HepG2 (cell line): ENCODE results near the gene KDM5C. TPM values are rescaled to one million over a fixed set of nuclear protein-coding genes. Genes with fewer than 3 reads are reported as not detected.

ENCODE experiments used
- BHLHE40 ChIP-seq: IDR thresholded peaks from 2 replicates; pipeline ENCODE4 v1.6.1; 2011; ENCODE audit warnings: low read length, improper control_type of control experiment
- DPF2 ChIP-seq: sonication (generic); formaldehyde crosslinking; IDR thresholded peaks from 2 replicates; pipeline ENCODE4 v1.4.0; 2020; ENCODE audit warnings: mild to moderate bottlenecking, low read depth, missing genetic modification reagents, borderline replicate concordance
- EHMT2 ChIP-seq: fragments of 200-600 bp; sonication (generic); IDR thresholded peaks from 2 replicates; pipeline ENCODE4 v1.7.0; 2017; ENCODE audit warnings: antibody characterized with exemption, low read depth, low read length, borderline replicate concordance
- GABPB1 ChIP-seq: IDR thresholded peaks from 2 replicates; pipeline ENCODE4 v1.6.1; 2016; ENCODE audit warnings: mild to moderate bottlenecking, missing genetic modification reagents, moderate library complexity, missing compliant biosample characterization
- KDM4B ChIP-seq: sonication (generic); formaldehyde crosslinking; IDR thresholded peaks from 2 replicates; pipeline ENCODE4 v1.4.0; 2020; ENCODE audit warnings: missing genetic modification reagents
- NFRKB ChIP-seq: fragments of 450-650 bp; IDR thresholded peaks from 2 replicates; pipeline ENCODE4 v1.6.1; 2017
- POGZ ChIP-seq: sonication (generic); formaldehyde crosslinking; IDR thresholded peaks from 2 replicates; pipeline ENCODE4 v1.4.0; 2020; ENCODE audit warnings: mild to moderate bottlenecking, missing genetic modification reagents
- SP1 ChIP-seq, 2 experiments: fragments of 450-650 bp in 1 of 2; sonication (generic) in 1 of 2; formaldehyde crosslinking in 1 of 2; IDR thresholded peaks; 2 replicates each; pipeline versions ENCODE4 v1.4.0 to v1.6.1; 2016 to 2020; ENCODE audit warnings: missing genetic modification reagents in 1 of 2
- TBX3 ChIP-seq: fragments of 450-650 bp; IDR thresholded peaks from 2 replicates; pipeline ENCODE4 v1.6.1; 2017; ENCODE audit warnings: antibody characterized with exemption, mild to moderate bottlenecking, inconsistent platforms, borderline replicate concordance
- U2AF1 ChIP-seq: fragments of 200-400 bp; formaldehyde crosslinking; optimal IDR thresholded peaks from 2 replicates; pipeline ENCODE3; 2017; ENCODE audit warnings: mild to moderate bottlenecking, low read depth, low read length
- YEATS2 ChIP-seq: sonication (generic); formaldehyde crosslinking; IDR thresholded peaks from 2 replicates; pipeline ENCODE4 v1.4.0; 2020; ENCODE audit warnings: missing genetic modification reagents, borderline replicate concordance
- ZNF343 ChIP-seq: sonication (generic); formaldehyde crosslinking; IDR thresholded peaks from 2 replicates; pipeline ENCODE4 v1.4.0; 2020; ENCODE audit warnings: mild to moderate bottlenecking, missing genetic modification reagents
- ZNF501 ChIP-seq: sonication (generic); formaldehyde crosslinking; IDR thresholded peaks from 2 replicates; pipeline ENCODE4 v1.5.1; 2020; ENCODE audit warnings: mild to moderate bottlenecking, moderate library complexity, missing genetic modification reagents
- ZNF83 ChIP-seq: sonication (generic); formaldehyde crosslinking; IDR thresholded peaks from 2 replicates; pipeline ENCODE4 v1.4.0; 2020; ENCODE audit warnings: missing genetic modification reagents, mild to moderate bottlenecking, borderline replicate concordance
- ZZZ3 ChIP-seq: sonication (generic); formaldehyde crosslinking; IDR thresholded peaks from 2 replicates; pipeline ENCODE4 v1.4.0; 2020; ENCODE audit warnings: missing genetic modification reagents, mild to moderate bottlenecking, borderline replicate concordance
- polyA plus RNA-seq, 8 experiments: library from polyadenylated mRNA; depleted of rRNA in 3 of 8; stranded (reverse) in 7 of 8; unstranded in 1 of 8; fragments of >200 nt; fragmentation: Illumina TruSeq in 4 of 8; extraction: Trizol in 4 of 8; gene quantifications; 2 replicates each; pipeline versions ENCODE4 v1.2.1 to v1.2.3, GENCODE V29; 2011 to 2016; ENCODE audit warnings: low read depth in 4 of 8, missing spikeins in 1 of 8, mixed read lengths in 1 of 8; ENCODE audit not compliant: insufficient read depth in 1 of 8
- total RNA-seq, 5 experiments: library from RNA; depleted of rRNA; stranded (reverse); fragments of >200 nt; fragmentation: Illumina TruSeq; extraction: Trizol; gene quantifications; 2 replicates each; pipeline ENCODE4 v1.2.3, GENCODE V29; 2016; ENCODE audit warnings: low read depth in 1 of 5
- TF ChIP-seq, protein P1 (sequence below): IDR thresholded peaks from 2 replicates; pipeline ENCODE4 v1.6.1; 2012; ENCODE audit warnings: low read depth, low read length, improper control_type of control experiment
- TF ChIP-seq, protein P2 (sequence below): sonication (generic); formaldehyde crosslinking; IDR thresholded peaks from 2 replicates; pipeline ENCODE4 v1.9.0; 2021; ENCODE audit warnings: mild to moderate bottlenecking, missing genetic modification reagents
- TF ChIP-seq, protein P3 (sequence below): sonication (generic); formaldehyde crosslinking; IDR thresholded peaks from 2 replicates; pipeline ENCODE4 v1.8.0; 2022; ENCODE audit warnings: mild to moderate bottlenecking, missing genetic modification reagents; ENCODE audit not compliant: insufficient replicate concordance

KDM5C gene
- total and polyA plus RNA-seq, 2 of the 13 experiments (the other 11 are each of a cell fraction or from before 2014, with no cell fraction given) = 32.5 to 34.0 TPM

DNA sequence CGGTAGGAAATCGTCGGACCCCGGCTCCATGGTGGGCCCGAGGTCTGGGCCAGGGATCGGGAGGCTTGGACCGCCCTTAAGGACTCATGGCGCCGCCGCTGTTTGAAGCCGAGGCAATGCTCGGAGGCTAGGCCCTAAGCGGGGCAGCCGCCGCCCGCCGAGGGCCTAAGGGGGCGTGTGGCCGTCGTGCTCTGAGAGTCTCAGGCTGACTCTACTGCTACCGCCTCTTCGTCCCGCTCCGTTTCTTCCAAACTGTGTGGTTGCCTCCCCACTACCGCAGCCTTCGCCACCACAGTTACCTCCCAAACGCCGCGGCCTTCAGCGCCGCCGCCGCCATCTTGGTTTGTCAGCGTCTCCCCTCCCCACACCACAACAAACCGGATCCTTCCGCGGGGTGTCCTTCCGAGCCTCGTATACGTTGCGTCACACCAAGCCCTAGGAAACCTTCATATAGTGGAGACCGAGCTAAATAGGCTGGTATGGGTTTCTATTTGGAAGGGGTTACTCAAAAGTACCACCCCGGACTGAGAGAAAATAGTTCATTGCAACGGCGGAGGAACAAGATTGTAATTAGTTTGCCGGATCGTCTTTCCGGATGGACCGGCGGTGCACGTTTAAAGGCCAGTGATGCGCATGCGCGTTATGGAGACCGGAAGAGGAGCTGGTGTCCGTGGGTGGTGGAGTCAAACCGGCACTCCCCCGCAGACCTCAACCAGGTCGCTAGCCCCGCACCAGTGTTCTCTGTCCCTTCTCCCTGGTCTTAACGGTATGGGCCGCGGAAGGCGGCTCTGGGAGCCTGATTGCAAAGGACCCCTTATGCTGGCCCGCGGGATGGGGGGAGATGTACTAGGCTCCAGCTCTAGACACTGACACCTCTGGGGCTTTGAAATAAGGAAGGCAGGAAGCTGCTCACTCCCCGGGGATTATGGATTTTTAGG, at the start of gene KDM5C (continued):
- TF ChIP-seq, protein P1, sequence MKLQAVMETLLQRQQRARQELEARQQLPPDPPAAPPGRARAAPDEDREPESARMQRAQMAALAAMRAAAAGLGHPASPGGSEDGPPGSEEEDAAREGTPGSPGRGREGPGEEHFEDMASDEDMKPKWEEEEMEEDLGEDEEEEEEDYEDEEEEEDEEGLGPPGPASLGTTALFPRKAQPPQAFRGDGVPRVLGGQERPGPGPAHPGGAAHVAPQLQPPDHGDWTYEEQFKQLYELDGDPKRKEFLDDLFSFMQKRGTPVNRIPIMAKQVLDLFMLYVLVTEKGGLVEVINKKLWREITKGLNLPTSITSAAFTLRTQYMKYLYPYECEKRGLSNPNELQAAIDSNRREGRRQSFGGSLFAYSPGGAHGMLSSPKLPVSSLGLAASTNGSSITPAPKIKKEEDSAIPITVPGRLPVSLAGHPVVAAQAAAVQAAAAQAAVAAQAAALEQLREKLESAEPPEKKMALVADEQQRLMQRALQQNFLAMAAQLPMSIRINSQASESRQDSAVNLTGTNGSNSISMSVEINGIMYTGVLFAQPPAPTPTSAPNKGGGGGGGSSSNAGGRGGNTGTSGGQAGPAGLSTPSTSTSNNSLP = peak; percentile 98
- TF ChIP-seq ZNF343 (CRISPR knock-in tag) (no peak), ZNF83 (CRISPR knock-in tag) (no peak), YEATS2 (peak; percentile 68; the same call in 1 of the 2 replicates), ZZZ3 (CRISPR knock-in tag) (peak; percentile 80; the same call in 1 of the 2 replicates), POGZ (peak; percentile 57; the same call in 1 of the 2 replicates), TBX3 (peak; percentile 49; the same call in 1 of the 2 replicates), BHLHE40 (0 out of 2 replicates have a peak, but pooled peaks have one; percentile 30), ZNF501 (CRISPR knock-in tag) (0 out of 2 replicates have a peak, but pooled peaks have one; percentile 44), GABPB1 (CRISPR knock-in tag) (peak; percentile 79), EHMT2 (no peak), KDM4B (CRISPR knock-in tag) (peak; percentile 29; the same call in 1 of the 2 replicates), U2AF1 (peak; percentile 77), NFRKB (peak; percentile 97), DPF2 (CRISPR knock-in tag) (no peak), SP1 (IDR thresholded peaks at IDR 0.05) (no peak), SP1 (CRISPR knock-in tag; IDR thresholded peaks at IDR 0.05) (no peak)
- TF ChIP-seq, protein P2, sequence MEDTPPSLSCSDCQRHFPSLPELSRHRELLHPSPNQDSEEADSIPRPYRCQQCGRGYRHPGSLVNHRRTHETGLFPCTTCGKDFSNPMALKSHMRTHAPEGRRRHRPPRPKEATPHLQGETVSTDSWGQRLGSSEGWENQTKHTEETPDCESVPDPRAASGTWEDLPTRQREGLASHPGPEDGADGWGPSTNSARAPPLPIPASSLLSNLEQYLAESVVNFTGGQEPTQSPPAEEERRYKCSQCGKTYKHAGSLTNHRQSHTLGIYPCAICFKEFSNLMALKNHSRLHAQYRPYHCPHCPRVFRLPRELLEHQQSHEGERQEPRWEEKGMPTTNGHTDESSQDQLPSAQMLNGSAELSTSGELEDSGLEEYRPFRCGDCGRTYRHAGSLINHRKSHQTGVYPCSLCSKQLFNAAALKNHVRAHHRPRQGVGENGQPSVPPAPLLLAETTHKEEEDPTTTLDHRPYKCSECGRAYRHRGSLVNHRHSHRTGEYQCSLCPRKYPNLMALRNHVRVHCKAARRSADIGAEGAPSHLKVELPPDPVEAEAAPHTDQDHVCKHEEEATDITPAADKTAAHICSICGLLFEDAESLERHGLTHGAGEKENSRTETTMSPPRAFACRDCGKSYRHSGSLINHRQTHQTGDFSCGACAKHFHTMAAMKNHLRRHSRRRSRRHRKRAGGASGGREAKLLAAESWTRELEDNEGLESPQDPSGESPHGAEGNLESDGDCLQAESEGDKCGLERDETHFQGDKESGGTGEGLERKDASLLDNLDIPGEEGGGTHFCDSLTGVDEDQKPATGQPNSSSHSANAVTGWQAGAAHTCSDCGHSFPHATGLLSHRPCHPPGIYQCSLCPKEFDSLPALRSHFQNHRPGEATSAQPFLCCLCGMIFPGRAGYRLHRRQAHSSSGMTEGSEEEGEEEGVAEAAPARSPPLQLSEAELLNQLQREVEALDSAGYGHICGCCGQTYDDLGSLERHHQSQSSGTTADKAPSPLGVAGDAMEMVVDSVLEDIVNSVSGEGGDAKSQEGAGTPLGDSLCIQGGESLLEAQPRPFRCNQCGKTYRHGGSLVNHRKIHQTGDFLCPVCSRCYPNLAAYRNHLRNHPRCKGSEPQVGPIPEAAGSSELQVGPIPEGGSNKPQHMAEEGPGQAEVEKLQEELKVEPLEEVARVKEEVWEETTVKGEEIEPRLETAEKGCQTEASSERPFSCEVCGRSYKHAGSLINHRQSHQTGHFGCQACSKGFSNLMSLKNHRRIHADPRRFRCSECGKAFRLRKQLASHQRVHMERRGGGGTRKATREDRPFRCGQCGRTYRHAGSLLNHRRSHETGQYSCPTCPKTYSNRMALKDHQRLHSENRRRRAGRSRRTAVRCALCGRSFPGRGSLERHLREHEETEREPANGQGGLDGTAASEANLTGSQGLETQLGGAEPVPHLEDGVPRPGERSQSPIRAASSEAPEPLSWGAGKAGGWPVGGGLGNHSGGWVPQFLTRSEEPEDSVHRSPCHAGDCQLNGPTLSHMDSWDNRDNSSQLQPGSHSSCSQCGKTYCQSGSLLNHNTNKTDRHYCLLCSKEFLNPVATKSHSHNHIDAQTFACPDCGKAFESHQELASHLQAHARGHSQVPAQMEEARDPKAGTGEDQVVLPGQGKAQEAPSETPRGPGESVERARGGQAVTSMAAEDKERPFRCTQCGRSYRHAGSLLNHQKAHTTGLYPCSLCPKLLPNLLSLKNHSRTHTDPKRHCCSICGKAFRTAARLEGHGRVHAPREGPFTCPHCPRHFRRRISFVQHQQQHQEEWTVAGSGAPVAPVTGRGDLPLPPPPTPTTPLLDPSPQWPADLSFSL (CRISPR knock-in tag) = no peak
- TF ChIP-seq, protein P3, sequence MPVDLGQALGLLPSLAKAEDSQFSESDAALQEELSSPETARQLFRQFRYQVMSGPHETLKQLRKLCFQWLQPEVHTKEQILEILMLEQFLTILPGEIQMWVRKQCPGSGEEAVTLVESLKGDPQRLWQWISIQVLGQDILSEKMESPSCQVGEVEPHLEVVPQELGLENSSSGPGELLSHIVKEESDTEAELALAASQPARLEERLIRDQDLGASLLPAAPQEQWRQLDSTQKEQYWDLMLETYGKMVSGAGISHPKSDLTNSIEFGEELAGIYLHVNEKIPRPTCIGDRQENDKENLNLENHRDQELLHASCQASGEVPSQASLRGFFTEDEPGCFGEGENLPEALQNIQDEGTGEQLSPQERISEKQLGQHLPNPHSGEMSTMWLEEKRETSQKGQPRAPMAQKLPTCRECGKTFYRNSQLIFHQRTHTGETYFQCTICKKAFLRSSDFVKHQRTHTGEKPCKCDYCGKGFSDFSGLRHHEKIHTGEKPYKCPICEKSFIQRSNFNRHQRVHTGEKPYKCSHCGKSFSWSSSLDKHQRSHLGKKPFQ (CRISPR knock-in tag) = peak; percentile 69
